ENCODE data around the gene EIF4ENIF1. TPM values are rescaled to one million over a fixed set of nuclear protein-coding genes. Genes with fewer than 3 reads are reported as not detected.
A peak's percentile ranks its signal among the peaks of the same experiment; 100 is the strongest.

Gene EIF4ENIF1
- total and polyA plus RNA-seq, 9 of the 15 experiments (the other 6 are each of a cell fraction or from before 2014, with no cell fraction given): 2.5 to 24.9 (median 15.8) TPM

- TF ChIP-seq USF2 (CRISPR knock-in tag; IDR thresholded peaks at IDR 0.05) (no peak), L3MBTL2 (IDR thresholded peaks at IDR 0.05) (peak; percentile 47; the same call in 1 of the 2 replicates), NONO (IDR thresholded peaks at IDR 0.05; ENCODE audit: low read depth in 2 of 2, low read length in 1 of 2) (peak in 1 of 2 experiments; percentile 52; a peak in 1 of 4 replicates), PHF8 (IDR thresholded peaks at IDR 0.05; ENCODE audit: borderline replicate concordance, low read length) (peak; percentile 95), TAL1 (IDR thresholded peaks at IDR 0.05) (no peak), ZNF511 (CRISPR knock-in tag; IDR thresholded peaks at IDR 0.05) (0 out of 2 replicates have a peak, but pooled peaks have one; percentile 12), ATF7 (IDR thresholded peaks at IDR 0.05) (peak; percentile 67; the same call in 1 of the 2 replicates), TBP (optimal IDR thresholded peaks at IDR 0.05; ENCODE audit: low read depth, low read length) (peak; percentile 72), TAF7 (tag; IDR thresholded peaks at IDR 0.05) (peak; percentile 41; the same call in 1 of the 2 replicates), ZBTB40 (IDR thresholded peaks at IDR 0.05) (0 out of 2 replicates have a peak, but pooled peaks have one; percentile 36), ZBTB40 (CRISPR knock-in tag; IDR thresholded peaks at IDR 0.05) (no peak), ZNF277 (CRISPR knock-in tag; IDR thresholded peaks at IDR 0.05; ENCODE audit: borderline replicate concordance) (no peak), ETS1 (conservative IDR thresholded peaks at IDR 0.05; ENCODE audit: control insufficient read depth, low read depth, low read length) (0 out of 2 replicates have a peak, but pooled peaks have one; percentile 24)
Measured at GRCh38 chr22:31399211-31400022, 90.2 kb downstream of the EIF4ENIF1 start, which contains the start of gene DRG1 (continued).
